ENCODE results near the gene BCL2L1. TPM values are rescaled to one million over a fixed set of nuclear protein-coding genes. Genes with fewer than 3 reads are reported as not detected.
A peak's percentile ranks its signal among the peaks of the same experiment; 100 is the strongest.

Gene BCL2L1
- total and polyA plus RNA-seq, 10 of the 15 experiments (the other 5 are each of a cell fraction or from before 2014, with no cell fraction given), result 0.63 to 67.7 (median 43.6) TPM

DNA sequence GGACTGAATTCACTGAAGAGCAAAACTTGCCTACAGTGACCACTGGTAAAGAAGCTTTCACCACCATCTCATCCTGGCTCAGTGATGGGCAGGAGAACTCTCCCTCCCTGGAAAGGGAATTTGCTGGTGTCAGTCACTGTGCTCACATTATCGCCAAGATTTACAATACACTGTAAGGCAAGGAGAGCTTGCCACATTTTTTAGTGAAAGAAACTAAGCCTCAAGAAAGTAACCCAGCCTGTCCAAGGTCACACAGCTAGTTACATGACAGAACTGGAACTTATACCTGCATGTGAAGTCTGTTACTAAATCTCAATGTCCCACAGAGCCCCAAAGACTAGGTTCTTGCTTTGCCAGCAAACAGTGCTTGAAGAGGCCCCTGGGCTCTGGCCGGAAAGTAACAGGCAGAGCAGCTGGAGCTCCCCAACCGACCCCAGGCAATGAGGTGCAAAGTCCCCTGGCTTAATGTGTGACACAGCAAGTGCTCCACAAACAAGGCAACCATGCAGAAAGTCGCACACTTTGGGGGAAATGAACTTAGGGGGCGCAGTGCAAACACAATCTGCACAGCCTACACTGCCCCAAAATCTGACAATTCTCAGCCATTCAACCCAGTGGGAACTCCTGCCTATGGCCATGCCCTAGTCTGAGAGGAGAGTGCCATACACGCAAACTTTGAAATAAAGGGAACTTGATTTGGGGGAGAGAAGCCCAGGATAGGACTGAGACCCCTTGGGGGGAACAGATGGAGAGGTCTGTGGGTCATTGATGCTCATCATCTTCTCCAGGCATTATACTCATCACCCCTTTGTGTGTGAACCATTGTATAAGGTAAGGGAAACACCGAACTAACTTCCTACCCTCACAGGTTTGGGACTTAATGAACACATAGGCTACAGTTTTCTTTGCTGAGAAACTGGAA, 1.9 kb downstream of the BCL2L1 start (continued):
- TF ChIP-seq, protein P1, sequence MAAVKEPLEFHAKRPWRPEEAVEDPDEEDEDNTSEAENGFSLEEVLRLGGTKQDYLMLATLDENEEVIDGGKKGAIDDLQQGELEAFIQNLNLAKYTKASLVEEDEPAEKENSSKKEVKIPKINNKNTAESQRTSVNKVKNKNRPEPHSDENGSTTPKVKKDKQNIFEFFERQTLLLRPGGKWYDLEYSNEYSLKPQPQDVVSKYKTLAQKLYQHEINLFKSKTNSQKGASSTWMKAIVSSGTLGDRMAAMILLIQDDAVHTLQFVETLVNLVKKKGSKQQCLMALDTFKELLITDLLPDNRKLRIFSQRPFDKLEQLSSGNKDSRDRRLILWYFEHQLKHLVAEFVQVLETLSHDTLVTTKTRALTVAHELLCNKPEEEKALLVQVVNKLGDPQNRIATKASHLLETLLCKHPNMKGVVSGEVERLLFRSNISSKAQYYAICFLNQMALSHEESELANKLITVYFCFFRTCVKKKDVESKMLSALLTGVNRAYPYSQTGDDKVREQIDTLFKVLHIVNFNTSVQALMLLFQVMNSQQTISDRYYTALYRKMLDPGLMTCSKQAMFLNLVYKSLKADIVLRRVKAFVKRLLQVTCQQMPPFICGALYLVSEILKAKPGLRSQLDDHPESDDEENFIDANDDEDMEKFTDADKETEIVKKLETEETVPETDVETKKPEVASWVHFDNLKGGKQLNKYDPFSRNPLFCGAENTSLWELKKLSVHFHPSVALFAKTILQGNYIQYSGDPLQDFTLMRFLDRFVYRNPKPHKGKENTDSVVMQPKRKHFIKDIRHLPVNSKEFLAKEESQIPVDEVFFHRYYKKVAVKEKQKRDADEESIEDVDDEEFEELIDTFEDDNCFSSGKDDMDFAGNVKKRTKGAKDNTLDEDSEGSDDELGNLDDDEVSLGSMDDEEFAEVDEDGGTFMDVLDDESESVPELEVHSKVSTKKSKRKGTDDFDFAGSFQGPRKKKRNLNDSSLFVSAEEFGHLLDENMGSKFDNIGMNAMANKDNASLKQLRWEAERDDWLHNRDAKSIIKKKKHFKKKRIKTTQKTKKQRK (IDR thresholded peaks at IDR 0.05; ENCODE audit: low read depth, low read length), result no peak
- TF ChIP-seq EGR1 (IDR thresholded peaks at IDR 0.05; ENCODE audit: borderline replicate concordance in 1 of 2, low read depth in 2 of 2, low read length in 2 of 2) (no peak), RAD21 (IDR thresholded peaks at IDR 0.05; ENCODE audit: insufficient read depth, low read depth, low read length) (no peak), FOS (IDR thresholded peaks at IDR 0.05; ENCODE audit: borderline replicate concordance, extremely low read depth, insufficient read length) (no peak), GATAD2B (conservative IDR thresholded peaks at IDR 0.05; ENCODE audit: low read depth) (0 out of 2 replicates have a peak, but pooled peaks have one; percentile 21), CBFB (IDR thresholded peaks at IDR 0.05; ENCODE audit: low read depth) (no peak), SMAD1 (IDR thresholded peaks at IDR 0.05; ENCODE audit: low read depth, partially characterized antibody) (no peak), BCL11A (IDR thresholded peaks at IDR 0.05; ENCODE audit: low read depth, low read length) (no peak), ZNF622 (IDR thresholded peaks at IDR 0.05) (no peak), SIX5 (IDR thresholded peaks at IDR 0.05; ENCODE audit: low read depth, low read length, severe bottlenecking) (no peak), HDGF (IDR thresholded peaks at IDR 0.05) (peak; percentile 29; the same call in 1 of the 2 replicates), NFXL1 (IDR thresholded peaks at IDR 0.05; ENCODE audit: borderline replicate concordance) (no peak), PAX5 (IDR thresholded peaks at IDR 0.05; ENCODE audit: borderline replicate concordance, low read depth, low read length) (peak; percentile 47; the same call in 1 of the 2 replicates), MTA3 (IDR thresholded peaks at IDR 0.05; ENCODE audit: borderline replicate concordance, low read length) (no peak), SUZ12 (IDR thresholded peaks at IDR 0.05; ENCODE audit: unreplicated experiment) (no peak), ATF7 (IDR thresholded peaks at IDR 0.05; ENCODE audit: low read depth) (no peak), MEF2B (IDR thresholded peaks at IDR 0.05; ENCODE audit: partially characterized antibody, poor library complexity, severe bottlenecking) (no peak)
- TF ChIP-seq, protein P2, sequence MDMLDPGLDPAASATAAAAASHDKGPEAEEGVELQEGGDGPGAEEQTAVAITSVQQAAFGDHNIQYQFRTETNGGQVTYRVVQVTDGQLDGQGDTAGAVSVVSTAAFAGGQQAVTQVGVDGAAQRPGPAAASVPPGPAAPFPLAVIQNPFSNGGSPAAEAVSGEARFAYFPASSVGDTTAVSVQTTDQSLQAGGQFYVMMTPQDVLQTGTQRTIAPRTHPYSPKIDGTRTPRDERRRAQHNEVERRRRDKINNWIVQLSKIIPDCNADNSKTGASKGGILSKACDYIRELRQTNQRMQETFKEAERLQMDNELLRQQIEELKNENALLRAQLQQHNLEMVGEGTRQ (IDR thresholded peaks at IDR 0.05; ENCODE audit: borderline replicate concordance, low read depth, low read length), result no peak
- TF ChIP-seq, protein P3, sequence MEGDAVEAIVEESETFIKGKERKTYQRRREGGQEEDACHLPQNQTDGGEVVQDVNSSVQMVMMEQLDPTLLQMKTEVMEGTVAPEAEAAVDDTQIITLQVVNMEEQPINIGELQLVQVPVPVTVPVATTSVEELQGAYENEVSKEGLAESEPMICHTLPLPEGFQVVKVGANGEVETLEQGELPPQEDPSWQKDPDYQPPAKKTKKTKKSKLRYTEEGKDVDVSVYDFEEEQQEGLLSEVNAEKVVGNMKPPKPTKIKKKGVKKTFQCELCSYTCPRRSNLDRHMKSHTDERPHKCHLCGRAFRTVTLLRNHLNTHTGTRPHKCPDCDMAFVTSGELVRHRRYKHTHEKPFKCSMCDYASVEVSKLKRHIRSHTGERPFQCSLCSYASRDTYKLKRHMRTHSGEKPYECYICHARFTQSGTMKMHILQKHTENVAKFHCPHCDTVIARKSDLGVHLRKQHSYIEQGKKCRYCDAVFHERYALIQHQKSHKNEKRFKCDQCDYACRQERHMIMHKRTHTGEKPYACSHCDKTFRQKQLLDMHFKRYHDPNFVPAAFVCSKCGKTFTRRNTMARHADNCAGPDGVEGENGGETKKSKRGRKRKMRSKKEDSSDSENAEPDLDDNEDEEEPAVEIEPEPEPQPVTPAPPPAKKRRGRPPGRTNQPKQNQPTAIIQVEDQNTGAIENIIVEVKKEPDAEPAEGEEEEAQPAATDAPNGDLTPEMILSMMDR (IDR thresholded peaks at IDR 0.05 in 2 of 3, conservative IDR thresholded peaks at IDR 0.05 in 1 of 3; ENCODE audit: control insufficient read depth in 2 of 3, extremely low read depth in 1 of 3, insufficient read depth in 1 of 3, low read depth in 3 of 3, low read length in 3 of 3), result peak; percentile 24 to 32 (median 26); a peak in 5 of 6 replicates
- TF ChIP-seq, protein P4, sequence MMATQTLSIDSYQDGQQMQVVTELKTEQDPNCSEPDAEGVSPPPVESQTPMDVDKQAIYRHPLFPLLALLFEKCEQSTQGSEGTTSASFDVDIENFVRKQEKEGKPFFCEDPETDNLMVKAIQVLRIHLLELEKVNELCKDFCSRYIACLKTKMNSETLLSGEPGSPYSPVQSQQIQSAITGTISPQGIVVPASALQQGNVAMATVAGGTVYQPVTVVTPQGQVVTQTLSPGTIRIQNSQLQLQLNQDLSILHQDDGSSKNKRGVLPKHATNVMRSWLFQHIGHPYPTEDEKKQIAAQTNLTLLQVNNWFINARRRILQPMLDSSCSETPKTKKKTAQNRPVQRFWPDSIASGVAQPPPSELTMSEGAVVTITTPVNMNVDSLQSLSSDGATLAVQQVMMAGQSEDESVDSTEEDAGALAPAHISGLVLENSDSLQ (IDR thresholded peaks at IDR 0.05), result no peak
